ENCODE results near the gene TEX12. TPM values are rescaled to one million over a fixed set of nuclear protein-coding genes. Genes with fewer than 3 reads are reported as not detected.

Gene TEX12
- total and polyA plus RNA-seq, 7 donors, result 0.28 to 0.48 (median 0.34) TPM; not detected in 3

GRCh38 chr11:112143597-112143996, 23.6 kb upstream of the TEX12 start:
- Histone ChIP-seq H3K27me3 (ENCODE audit: insufficient read depth in 3 of 3, low read length in 2 of 3) (no peaks in the 10 kb centered on the region), H3K4me3 (no peak overlapping the region), H3K4me1 (no peaks in the 10 kb centered on the region), H3K36me3 (ENCODE audit: insufficient read depth in 1 of 2, low read depth in 1 of 2) (peaks cover 0 to 40% of the 10 kb centered on the region in 2 donors), H3K27ac (no peak overlapping the region), H3K9me3 (no peaks in the 10 kb centered on the region)
- intact Hi-C loops (cut with DNase I), result no loop called here
- no peak for TF ChIP-seq CTCF (IDR thresholded peaks at IDR 0.05)
- no peak for ATAC-seq
- whole genome bisulfite sequencing, 3 donors, result 88 to 92% (median 92%) methylated on average over 3 of the region's 3 CpGs
- DNase-seq, result no peak

GRCh38 chr11:112150517-112150916, 16.7 kb upstream of the TEX12 start:
- Histone ChIP-seq H3K27ac (no peak overlapping the region), H3K9me3 (no peaks in the 10 kb centered on the region), H3K27me3 (ENCODE audit: insufficient read depth in 3 of 3, low read length in 2 of 3) (no peaks in the 10 kb centered on the region), H3K36me3 (ENCODE audit: insufficient read depth in 1 of 2, low read depth in 1 of 2) (peaks cover 0 to 81% of the 10 kb centered on the region in 2 donors), H3K4me3 (no peak overlapping the region), H3K4me1 (no peaks in the 10 kb centered on the region)
- DNase-seq, result no peak
- intact Hi-C loops (cut with DNase I), result no loop called here
- TF ChIP-seq CTCF (IDR thresholded peaks at IDR 0.05), result no peak
- WGBS, 3 donors, result 59 to 70% (median 59%) methylated on average over 5 of the region's 5 CpGs
- ATAC-seq, result no peak

- TF ChIP-seq CTCF (IDR thresholded peaks at IDR 0.05), result no peak
- intact Hi-C loops (cut with DNase I), result no loop called here
- Histone ChIP-seq H3K27me3 (ENCODE audit: insufficient read depth in 3 of 3, low read length in 2 of 3) (no peaks in the 10 kb centered on the region), H3K4me1 (peaks cover 13% of the 10 kb centered on the region), H3K36me3 (ENCODE audit: insufficient read depth in 1 of 2, low read depth in 1 of 2) (peaks cover 0 to 49% of the 10 kb centered on the region in 2 donors), H3K9me3 (no peaks in the 10 kb centered on the region), H3K27ac (peak overlapping the region; percentile 73), H3K4me3 (no peak overlapping the region)
- DNase-seq (no peak), ATAC-seq (no peak)
- 83 to 90% (median 90%) methylated on average over 5 of the region's 5 CpGs for WGBS, 3 donors
These were observed 10.8 kb upstream of the TEX12 start for GRCh38 chr11:112156153-112156955.

- H3K27me3 ChIP-seq (ENCODE audit: insufficient read depth in 3 of 3, low read length in 2 of 3), result no peaks in the 10 kb centered on the region
- H3K27ac ChIP-seq, result peak overlapping the region; percentile 73
- TF ChIP-seq CTCF (IDR thresholded peaks at IDR 0.05), result no peak
- 72 to 82% (median 77%) methylated on average over 4 of the region's 4 CpGs for WGBS, 3 donors
- no peaks in the 10 kb centered on the region for H3K9me3 ChIP-seq
- H3K4me1 ChIP-seq, result peaks cover 21% of the 10 kb centered on the region
- intact Hi-C loops (cut with DNase I), result no loop called here
- DNase-seq (no peak), ATAC-seq (peak; percentile 91 to 97 (median 95))
- no peak overlapping the region for H3K4me3 ChIP-seq
- H3K36me3 ChIP-seq (ENCODE audit: insufficient read depth in 1 of 2, low read depth in 1 of 2), result peaks cover 0 to 41% of the 10 kb centered on the region in 2 donors
These were observed 10.0 kb upstream of the TEX12 start for GRCh38 chr11:112156956-112157766.

Measured in psoas muscle (tissue), 8 donors.